ENCODE data around the gene NPR1.
"Not testable (repeated sequence)": the region's sequence is repeated elsewhere in the genome, so short reads cannot be mapped to it uniquely, and the experiment has no call there.

Gene NPR1

GRCh38 chr1:153638261-153638660, 40.2 kb upstream of the NPR1 start (continued):
- TF ChIP-seq ZNF830 (tag by site-specific recombination; IDR thresholded peaks at IDR 0.05; ENCODE audit: low read depth) = no peak
- TF ChIP-seq TSHZ1 (tag by site-specific recombination; IDR thresholded peaks at IDR 0.05; ENCODE audit: borderline replicate concordance) = no peak
- TF ChIP-seq ZNF704 (tag by site-specific recombination; IDR thresholded peaks at IDR 0.05) = no peak
- no peak for TF ChIP-seq ZNF19 (tag by site-specific recombination; IDR thresholded peaks at IDR 0.05; ENCODE audit: low read depth)
- no peak for TF ChIP-seq ZNF510 (tag by site-specific recombination; IDR thresholded peaks at IDR 0.05; ENCODE audit: insufficient replicate concordance)

GRCh38 chr1:153639280-153639679, 39.2 kb upstream of the NPR1 start:
- Histone ChIP-seq H3K4me3 (ENCODE audit: low read depth, low read length) (no peak overlapping the region), H3K9me3 (ENCODE audit: control insufficient read depth, insufficient read depth, low read depth, low read length) (no peaks in the 10 kb centered on the region), H3K27ac (ENCODE audit: extremely low read depth, low read depth, low read length) (no peak overlapping the region), H3K4me1 (ENCODE audit: control insufficient read depth, insufficient read depth, low read length) (no peaks in the 10 kb centered on the region), H3K36me3 (ENCODE audit: control insufficient read depth in 2 of 2, insufficient read depth in 1 of 2, low read length in 2 of 2) (peaks cover 70 to 89% of the 10 kb centered on the region in 2 experiments)
- TF ChIP-seq, protein P1, sequence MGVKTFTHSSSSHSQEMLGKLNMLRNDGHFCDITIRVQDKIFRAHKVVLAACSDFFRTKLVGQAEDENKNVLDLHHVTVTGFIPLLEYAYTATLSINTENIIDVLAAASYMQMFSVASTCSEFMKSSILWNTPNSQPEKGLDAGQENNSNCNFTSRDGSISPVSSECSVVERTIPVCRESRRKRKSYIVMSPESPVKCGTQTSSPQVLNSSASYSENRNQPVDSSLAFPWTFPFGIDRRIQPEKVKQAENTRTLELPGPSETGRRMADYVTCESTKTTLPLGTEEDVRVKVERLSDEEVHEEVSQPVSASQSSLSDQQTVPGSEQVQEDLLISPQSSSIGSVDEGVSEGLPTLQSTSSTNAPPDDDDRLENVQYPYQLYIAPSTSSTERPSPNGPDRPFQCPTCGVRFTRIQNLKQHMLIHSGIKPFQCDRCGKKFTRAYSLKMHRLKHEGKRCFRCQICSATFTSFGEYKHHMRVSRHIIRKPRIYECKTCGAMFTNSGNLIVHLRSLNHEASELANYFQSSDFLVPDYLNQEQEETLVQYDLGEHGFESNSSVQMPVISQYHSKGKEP (tag by site-specific recombination; IDR thresholded peaks at IDR 0.05) = no peak
- TF ChIP-seq ZNF398 (tag by site-specific recombination; IDR thresholded peaks at IDR 0.05) = no peak
- TF ChIP-seq ZNF324 (tag by site-specific recombination; IDR thresholded peaks at IDR 0.05) = no peak
- TF ChIP-seq ZFP69B (tag by site-specific recombination; IDR thresholded peaks at IDR 0.05) = no peak
- no peak for TF ChIP-seq GFI1B (tag by site-specific recombination; IDR thresholded peaks at IDR 0.05)
- no peak for TF ChIP-seq ZNF529 (tag by site-specific recombination; IDR thresholded peaks at IDR 0.05; ENCODE audit: insufficient replicate concordance)
- TF ChIP-seq SCRT2 (tag by site-specific recombination; IDR thresholded peaks at IDR 0.05) = no peak
- TF ChIP-seq ZNF610 (tag by site-specific recombination; IDR thresholded peaks at IDR 0.05; ENCODE audit: borderline replicate concordance) = no peak
- no peak for TF ChIP-seq ZNF654 (tag by site-specific recombination; IDR thresholded peaks at IDR 0.05; ENCODE audit: low read depth)
- TF ChIP-seq ZXDB (tag by site-specific recombination; IDR thresholded peaks at IDR 0.05) = no peak
- no peak for TF ChIP-seq PRDM1 (tag by site-specific recombination; IDR thresholded peaks at IDR 0.05)
- CTCF ChIA-PET = interaction anchor here (0.7 to 2.7 kb wide), 3 partner anchors 12 to 144 kb away, joined by 3 to 11 read pairs (median 3); partner anchors contain the start of gene S100A13
- POLR2A ChIA-PET = interaction anchor here (0.7 to 2.2 kb wide), 3 partner anchors 9 to 104 kb away, joined by 3 to 6 read pairs (median 5); partner anchors contain the start of genes S100A1 and S100A13

DNA sequence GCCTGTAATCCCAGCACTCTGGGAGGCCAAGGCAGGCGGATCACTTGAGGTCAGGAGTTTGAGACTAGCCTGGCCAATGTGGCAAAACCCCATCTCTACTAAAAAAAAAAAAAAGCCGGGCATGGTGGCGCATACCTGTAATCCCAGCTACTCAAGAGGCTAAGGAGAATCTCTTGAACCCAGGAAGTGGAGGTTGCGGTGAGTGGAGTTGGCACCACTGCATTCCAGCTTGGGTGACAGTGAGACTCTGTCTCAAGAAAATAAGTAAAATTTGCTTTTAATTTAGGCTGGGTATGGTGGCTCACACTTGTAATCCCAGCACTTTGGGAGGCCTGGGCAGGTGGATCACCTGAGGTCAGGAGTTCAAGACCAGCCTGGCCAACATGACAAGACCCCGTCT, 38.3 kb upstream of the NPR1 start:
- ChIA-PET CTCF (interaction anchor here (0.6 to 2.7 kb wide), 4 partner anchors 13 to 286 kb away, joined by 3 to 11 read pairs (median 3); partner anchors contain the start of gene S100A13), POLR2A (interaction anchor here (0.7 to 2.2 kb wide), 4 partner anchors 8 to 47 kb away, joined by 3 to 6 read pairs (median 4); partner anchors contain the start of genes S100A1 and S100A13)
- not testable (repeated sequence) for H3K9me3 ChIP-seq (ENCODE audit: control insufficient read depth, insufficient read depth, low read depth, low read length); H3K4me1 ChIP-seq (ENCODE audit: control insufficient read depth, insufficient read depth, low read length); H3K27ac ChIP-seq (ENCODE audit: extremely low read depth, low read depth, low read length); H3K4me3 ChIP-seq (ENCODE audit: low read depth, low read length)
- peaks cover 80 to 99% of the 10 kb centered on the region in 2 experiments for H3K36me3 ChIP-seq (ENCODE audit: control insufficient read depth in 2 of 2, insufficient read depth in 1 of 2, low read length in 2 of 2)

Data from HEK293 (cell line).